ENCODE data around the gene ACE. TPM values are rescaled to one million over a fixed set of nuclear protein-coding genes. Genes with fewer than 3 reads are reported as not detected.

The ACE gene
- total RNA-seq, 2 experiments from 2014 or later: 0.51 to 0.80 TPM

GRCh38 chr17:63540590-63540989, 63.7 kb downstream of the ACE start:
- ChIA-PET POLR2A (no interaction called here), CTCF (no interaction called here)

- ChIA-PET POLR2A (no interaction called here), CTCF (no interaction called here)
Measured at GRCh38 chr17:63542218-63542545, 65.3 kb downstream of the ACE start.

- ChIA-PET CTCF (no interaction called here), POLR2A (no interaction called here)
Measured at GRCh38 chr17:63542942-63543821, 66.3 kb downstream of the ACE start.

- ChIA-PET CTCF (no interaction called here), POLR2A (no interaction called here)
Measured at GRCh38 chr17:63543822-63544420, 67.1 kb downstream of the ACE start.

- ChIA-PET POLR2A (no interaction called here), CTCF (no interaction called here)
Measured at GRCh38 chr17:63544467-63545301, 67.8 kb downstream of the ACE start.

- ChIA-PET POLR2A (interaction anchor here (0.5 kb wide), 1 partner anchor 27 kb away, joined by 3 read pairs; no protein-coding TSS in a partner anchor), CTCF (interaction anchor here (0.6 kb wide), 1 partner anchor 169 kb away, joined by 4 read pairs; no protein-coding TSS in a partner anchor)
Measured at GRCh38 chr17:63546308-63547082, 69.6 kb downstream of the ACE start.

- CTCF ChIA-PET: no interaction called here
Measured at GRCh38 chr17:63547083-63547523, 70.2 kb downstream of the ACE start.

More at GRCh38 chr17:63547083-63547523, 70.2 kb downstream of the ACE start:
- POLR2A ChIA-PET: no interaction called here

Other genes with a start within 250 kb of the ACE start
- gene CYB561, start 30.8 kb upstream of the ACE start, total RNA-seq: 1 to 10 TPM; 8.6 to 9.9 TPM
- gene KCNH6, start 46.3 kb downstream of the ACE start, total RNA-seq: not detected
- gene DCAF7, start 73.4 kb downstream of the ACE start, total RNA-seq: 100 to 1,000 TPM; 100 to 103 TPM
- 10 to 100 TPM; 35.5 to 37.4 TPM for gene TACO1, start 123.8 kb downstream of the ACE start, total RNA-seq
- gene MAP3K3, start 145.4 kb downstream of the ACE start, total RNA-seq: 10 to 100 TPM; 28.9 to 29.8 TPM
- gene LIMD2, start 223.1 kb downstream of the ACE start, total RNA-seq: 100 to 1,000 TPM; 180 to 188 TPM